GM12891 (cell line): ENCODE results near the gene DCLRE1C.

Source experiments
- PAX5 ChIP-seq: IDR thresholded peaks from 2 replicates; pipeline ENCODE4 v1.6.1; 2011; ENCODE audit warnings: low read length, moderate library complexity, mild to moderate bottlenecking; ENCODE audit not compliant: insufficient read depth, severe bottlenecking
- POLR2A ChIP-seq: IDR thresholded peaks from 2 replicates; pipeline ENCODE4 v1.6.1; 2011; ENCODE audit warnings: low read depth, low read length, control low read depth
- POLR2AphosphoS5 ChIP-seq: IDR thresholded peaks from 2 replicates; pipeline ENCODE4 v1.6.1; 2011; ENCODE audit warnings: low read depth, low read length, control low read depth

DNA sequence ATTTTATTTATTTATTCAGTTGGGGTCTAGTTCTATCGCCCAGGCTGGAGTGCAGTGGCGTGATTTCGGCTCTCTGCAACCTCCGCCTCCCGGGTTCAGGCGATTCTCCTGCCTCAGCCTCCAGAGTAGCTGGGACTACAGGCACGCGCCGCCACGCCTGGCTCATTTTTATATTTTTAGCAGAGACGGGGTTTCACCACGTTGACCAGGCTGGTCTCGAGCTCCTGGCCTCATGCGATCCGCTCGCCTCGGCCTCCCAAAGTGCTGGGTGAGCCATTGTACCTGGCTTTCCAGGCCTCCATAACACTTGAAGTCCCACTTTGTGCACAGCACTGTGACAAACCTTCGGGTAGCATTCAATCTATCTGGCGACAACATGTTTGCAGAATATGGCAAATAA is 1.0 kb upstream of the DCLRE1C start:
- TF ChIP-seq POLR2A (no peak), POLR2AphosphoS5 (no peak), PAX5 (no peak)
